Measurements from ENCODE around the gene TLE2. TPM values are rescaled to one million over a fixed set of nuclear protein-coding genes. Genes with fewer than 3 reads are reported as not detected.

Gene TLE2
- total RNA-seq, 1 experiment from 2014 or later = 13.7 TPM

DNA sequence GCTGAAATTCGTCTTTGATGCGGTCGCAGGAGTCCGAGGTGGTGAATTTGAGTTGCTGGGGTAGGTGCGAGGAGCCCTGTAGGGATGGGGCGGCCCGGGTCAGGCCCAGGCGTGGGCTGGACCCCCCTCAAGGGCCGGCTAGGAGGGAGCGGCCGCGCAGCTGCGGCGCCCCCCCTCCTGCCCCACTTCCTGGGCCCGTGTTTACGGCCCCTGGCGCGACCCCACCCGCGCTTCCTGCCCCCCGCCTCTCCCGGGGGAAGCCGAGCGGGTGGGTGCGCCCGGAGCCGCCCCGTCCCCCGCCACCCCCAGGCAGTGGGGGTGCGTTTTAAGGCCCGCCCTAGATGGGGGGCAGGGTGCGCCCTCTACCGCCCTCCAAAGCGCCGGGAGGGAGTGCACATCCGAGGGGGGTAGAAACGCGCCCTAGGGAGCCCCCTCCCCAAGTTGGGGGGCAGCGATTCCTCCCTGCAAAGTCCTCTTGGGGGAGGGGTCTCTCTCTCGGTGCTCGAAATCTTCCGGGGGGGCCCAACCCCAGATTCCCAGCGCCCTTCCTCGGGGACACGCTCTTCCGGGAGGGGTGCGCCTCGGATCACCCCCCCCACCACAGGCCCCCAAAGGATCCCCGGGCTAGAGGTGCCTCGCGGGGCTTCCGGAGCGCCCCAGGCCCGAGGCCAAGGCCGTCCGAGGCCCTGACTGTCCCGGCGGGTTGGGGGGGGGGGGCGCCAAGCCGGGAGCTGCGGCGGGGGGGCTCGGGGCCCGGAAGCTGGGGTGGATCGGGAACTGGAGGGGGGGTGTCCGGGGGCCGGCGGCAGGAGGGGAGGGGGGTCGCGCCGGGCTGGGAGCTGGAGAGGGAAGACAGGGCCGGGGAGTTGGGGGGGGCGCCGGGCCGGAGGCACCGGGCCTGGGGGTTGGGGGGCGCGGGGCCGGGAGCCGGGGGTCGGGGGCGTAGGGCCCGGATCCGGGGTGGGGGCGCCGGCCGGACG lies 32.4 kb upstream of the TLE2 start:
- H2AFZ ChIP-seq = no peak overlapping the region
- CTCF ChIA-PET = no interaction called here

DNA sequence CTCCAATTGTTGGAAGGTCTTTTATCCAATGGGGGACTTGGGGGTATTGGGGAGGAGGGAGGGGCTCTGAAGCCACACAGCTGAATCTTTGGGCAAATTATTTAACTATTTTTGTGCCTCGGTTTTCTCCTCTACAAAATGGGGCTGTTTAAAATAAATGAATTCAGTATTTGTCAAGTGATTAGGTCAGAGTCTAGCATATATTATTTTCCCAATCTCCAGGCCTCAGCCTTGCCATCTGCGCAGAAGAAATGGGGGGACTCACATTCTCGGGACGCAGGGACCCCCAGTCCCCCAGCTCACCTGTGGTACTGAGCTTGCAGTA lies 31.7 kb upstream of the TLE2 start:
- no peaks in the 10 kb centered on the region for H3K9me2 ChIP-seq (ENCODE audit: insufficient read depth)
- H3K27ac ChIP-seq = no peak overlapping the region
- intact Hi-C loops (cut with micrococcal nuclease; ENCODE audit: unreplicated experiment) = no loop called here
- H3K9me3 ChIP-seq (ENCODE audit: insufficient read depth, low read depth) = no peaks in the 10 kb centered on the region
- H3K79me2 ChIP-seq (ENCODE audit: low read depth) = no peaks in the 10 kb centered on the region
- no peak for DNase-seq
- H3K4me3 ChIP-seq = peak overlapping the region; percentile 59; the same call in 1 of the 2 replicates
- H3K4me1 ChIP-seq (replicated peaks; ENCODE audit: insufficient read depth) = peaks cover 2% of the 10 kb centered on the region
- ChIA-PET CTCF (no interaction called here), POLR2A (ENCODE audit: unreplicated experiment) (no interaction called here)
- H3K36me3 ChIP-seq (ENCODE audit: low read depth) = no peaks in the 10 kb centered on the region
- no peaks in the 10 kb centered on the region; the same call in 1 of the 2 replicates for H4K20me1 ChIP-seq (ENCODE audit: insufficient read depth)
- H3F3A ChIP-seq (ENCODE audit: insufficient read depth, low read depth) = peaks cover 20% of the 10 kb centered on the region; the same call in 1 of the 2 replicates
- H2AFZ ChIP-seq = no peak overlapping the region
- BruUV-seq (replicated peaks) = no TSS peak
- TF ChIP-seq, protein P1, sequence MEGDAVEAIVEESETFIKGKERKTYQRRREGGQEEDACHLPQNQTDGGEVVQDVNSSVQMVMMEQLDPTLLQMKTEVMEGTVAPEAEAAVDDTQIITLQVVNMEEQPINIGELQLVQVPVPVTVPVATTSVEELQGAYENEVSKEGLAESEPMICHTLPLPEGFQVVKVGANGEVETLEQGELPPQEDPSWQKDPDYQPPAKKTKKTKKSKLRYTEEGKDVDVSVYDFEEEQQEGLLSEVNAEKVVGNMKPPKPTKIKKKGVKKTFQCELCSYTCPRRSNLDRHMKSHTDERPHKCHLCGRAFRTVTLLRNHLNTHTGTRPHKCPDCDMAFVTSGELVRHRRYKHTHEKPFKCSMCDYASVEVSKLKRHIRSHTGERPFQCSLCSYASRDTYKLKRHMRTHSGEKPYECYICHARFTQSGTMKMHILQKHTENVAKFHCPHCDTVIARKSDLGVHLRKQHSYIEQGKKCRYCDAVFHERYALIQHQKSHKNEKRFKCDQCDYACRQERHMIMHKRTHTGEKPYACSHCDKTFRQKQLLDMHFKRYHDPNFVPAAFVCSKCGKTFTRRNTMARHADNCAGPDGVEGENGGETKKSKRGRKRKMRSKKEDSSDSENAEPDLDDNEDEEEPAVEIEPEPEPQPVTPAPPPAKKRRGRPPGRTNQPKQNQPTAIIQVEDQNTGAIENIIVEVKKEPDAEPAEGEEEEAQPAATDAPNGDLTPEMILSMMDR (conservative IDR thresholded peaks at IDR 0.05) = no peak
- TF ChIP-seq EZH2 (IDR thresholded peaks at IDR 0.05; ENCODE audit: low read depth) = no peak
- H3K27me3 ChIP-seq (ENCODE audit: insufficient read depth, low read depth) = no peaks in the 10 kb centered on the region
- H3K4me2 ChIP-seq = peak overlapping the region; percentile 66

More for the DNA sequence above, 32.4 kb upstream of the TLE2 start:
- Histone ChIP-seq H3K4me2 (peak overlapping the region; percentile 66), H3K27ac (no peak overlapping the region), H3K4me3 (peak overlapping the region; percentile 59), H3K9me3 (ENCODE audit: insufficient read depth, low read depth) (no peaks in the 10 kb centered on the region), H4K20me1 (ENCODE audit: insufficient read depth) (no peaks in the 10 kb centered on the region; the same call in 1 of the 2 replicates), H3K79me2 (ENCODE audit: low read depth) (no peaks in the 10 kb centered on the region), H3K36me3 (ENCODE audit: low read depth) (no peaks in the 10 kb centered on the region), H3K9me2 (ENCODE audit: insufficient read depth) (no peaks in the 10 kb centered on the region), H3K27me3 (ENCODE audit: insufficient read depth, low read depth) (no peaks in the 10 kb centered on the region), H3K4me1 (replicated peaks; ENCODE audit: insufficient read depth) (no peaks in the 10 kb centered on the region), H3F3A (ENCODE audit: insufficient read depth, low read depth) (peaks cover 19% of the 10 kb centered on the region; the same call in 1 of the 2 replicates)
- BruUV-seq (replicated peaks) = no TSS peak
- DNase-seq = no peak
- intact Hi-C loops (cut with micrococcal nuclease; ENCODE audit: unreplicated experiment) = no loop called here
- POLR2A ChIA-PET (ENCODE audit: unreplicated experiment) = no interaction called here
- TF ChIP-seq EZH2 (IDR thresholded peaks at IDR 0.05; ENCODE audit: low read depth) = no peak
- TF ChIP-seq, protein P1 (conservative IDR thresholded peaks at IDR 0.05) = no peak; the same call in 1 of the 2 replicates

DNA sequence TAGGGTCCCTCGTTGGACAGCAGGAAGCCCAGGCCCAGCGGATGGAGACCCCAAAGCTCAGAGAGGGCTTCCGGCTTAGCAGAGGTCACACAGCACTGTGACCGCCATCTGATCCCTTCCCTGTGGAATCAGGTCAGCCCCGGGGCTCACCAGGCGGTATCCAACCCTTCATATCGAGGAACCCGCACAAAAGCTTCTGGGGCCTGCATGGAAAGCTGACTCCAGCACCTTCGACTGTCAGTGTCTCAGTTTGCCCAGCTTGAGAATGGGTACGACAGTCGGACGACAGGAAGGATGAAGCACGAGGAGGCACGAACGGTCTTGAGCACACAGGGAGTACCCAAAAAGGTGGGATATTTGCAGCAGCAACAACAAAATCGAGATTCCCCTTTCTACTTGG lies 30.6 kb upstream of the TLE2 start:
- BruUV-seq (replicated peaks) = no TSS peak
- POLR2A ChIA-PET (ENCODE audit: unreplicated experiment) = no interaction called here

More for the DNA sequence above, 30.6 kb upstream of the TLE2 start:
- TF ChIP-seq, protein P1 (conservative IDR thresholded peaks at IDR 0.05) = no peak
- no peak for TF ChIP-seq EZH2 (IDR thresholded peaks at IDR 0.05; ENCODE audit: low read depth)
- Histone ChIP-seq H3K27ac (no peak overlapping the region), H3K9me2 (ENCODE audit: insufficient read depth) (no peaks in the 10 kb centered on the region), H3K4me1 (replicated peaks; ENCODE audit: insufficient read depth) (peaks cover 12% of the 10 kb centered on the region), H2AFZ (no peak overlapping the region), H3K36me3 (ENCODE audit: low read depth) (no peaks in the 10 kb centered on the region), H3K4me2 (no peak overlapping the region), H3K79me2 (ENCODE audit: low read depth) (no peaks in the 10 kb centered on the region), H4K20me1 (ENCODE audit: insufficient read depth) (no peaks in the 10 kb centered on the region; the same call in 1 of the 2 replicates), H3K27me3 (ENCODE audit: insufficient read depth, low read depth) (no peaks in the 10 kb centered on the region), H3F3A (ENCODE audit: insufficient read depth, low read depth) (peaks cover 31% of the 10 kb centered on the region; the same call in 1 of the 2 replicates), H3K4me3 (no peak overlapping the region), H3K9me3 (ENCODE audit: insufficient read depth, low read depth) (no peaks in the 10 kb centered on the region)
- CTCF ChIA-PET = no interaction called here
- no peak for DNase-seq
- intact Hi-C loops (cut with micrococcal nuclease; ENCODE audit: unreplicated experiment) = no loop called here

Measured in PC-9 (cell line).